Measurements from ENCODE around the gene POLRMT.

Gene POLRMT

DNA sequence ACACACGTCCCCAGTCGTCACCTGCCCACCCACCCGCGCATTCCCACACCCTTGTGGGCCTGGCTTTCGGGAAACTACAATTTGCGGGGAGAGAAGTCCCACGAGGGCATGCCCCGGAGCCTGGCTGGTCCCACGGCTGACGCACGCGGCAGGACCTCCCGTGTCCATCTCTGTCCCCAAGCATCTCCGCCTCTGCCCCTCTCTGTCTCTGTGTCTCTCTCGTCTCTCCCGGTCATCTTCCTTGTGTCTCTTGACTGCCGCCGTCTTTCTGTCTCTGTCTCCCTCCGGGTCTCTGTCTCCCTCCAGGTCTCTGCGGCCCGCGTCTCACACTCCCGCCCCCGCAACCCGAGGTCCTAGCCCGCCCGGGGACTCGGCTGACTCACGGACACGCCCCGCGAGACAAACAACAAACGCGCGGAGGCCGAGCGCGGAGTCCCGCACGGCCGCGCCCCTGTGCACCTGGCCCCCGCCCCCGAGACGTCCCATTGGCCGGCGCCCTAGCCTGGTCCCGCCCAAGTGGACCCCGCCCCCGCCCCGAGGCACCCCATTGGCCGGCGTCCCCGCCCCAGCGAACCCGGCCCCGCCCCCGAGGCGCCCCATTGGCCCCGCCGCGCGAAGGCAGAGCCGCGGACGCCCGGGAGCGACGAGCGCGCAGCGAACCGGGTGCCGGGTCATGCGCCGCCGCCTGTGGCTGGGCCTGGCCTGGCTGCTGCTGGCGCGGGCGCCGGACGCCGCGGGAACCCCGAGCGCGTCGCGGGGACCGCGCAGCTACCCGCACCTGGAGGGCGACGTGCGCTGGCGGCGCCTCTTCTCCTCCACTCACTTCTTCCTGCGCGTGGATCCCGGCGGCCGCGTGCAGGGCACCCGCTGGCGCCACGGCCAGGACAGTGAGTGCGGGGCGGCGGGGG lies 6.2 kb upstream of the POLRMT start, which contains the start of gene FGF22:
Gene FGF22, plus strand, starts transcription at position 627 of the 908 bp plus-strand sequence. Its CDS starts 47 bp downstream, at position 674.
- ChIA-PET CTCF (no interaction called here), POLR2A (no interaction called here)
- TF ChIP-seq NFRKB (IDR thresholded peaks at IDR 0.05) = no peak
- 0 out of 2 replicates have a peak, but pooled peaks have one; percentile 5 for TF ChIP-seq L3MBTL2 (conservative IDR thresholded peaks at IDR 0.05)
- DNase-seq (ENCODE audit: extremely low spot score) = peak; percentile 97

DNA sequence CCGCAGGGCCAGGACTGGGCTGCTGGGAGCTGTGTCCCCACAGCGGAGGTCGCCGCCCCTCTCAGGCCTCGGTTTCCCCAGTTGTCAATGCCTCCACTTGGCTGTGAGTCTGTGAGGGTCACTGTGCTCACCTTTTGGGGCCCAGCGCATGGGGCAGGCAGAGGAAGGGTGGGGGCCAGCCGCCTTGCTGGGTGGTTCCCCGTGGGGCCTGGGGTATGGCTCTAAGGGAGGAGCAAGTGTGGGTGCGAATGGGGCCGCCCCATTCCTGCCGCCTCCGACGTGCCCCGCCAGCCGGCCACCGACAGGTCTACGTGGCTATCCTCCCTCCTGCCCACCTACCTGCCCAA lies 5.5 kb upstream of the POLRMT start:
- ChIA-PET CTCF (no interaction called here), POLR2A (no interaction called here)
- no peak for DNase-seq (ENCODE audit: extremely low spot score)
- TF ChIP-seq FOXK2 (IDR thresholded peaks at IDR 0.05) (no peak), ARNT (IDR thresholded peaks at IDR 0.05) (no peak), FOXA1 (IDR thresholded peaks at IDR 0.05) (no peak), NFRKB (IDR thresholded peaks at IDR 0.05) (no peak), BHLHE40 (IDR thresholded peaks at IDR 0.05; ENCODE audit: borderline replicate concordance) (no peak), TARDBP (IDR thresholded peaks at IDR 0.05) (no peak), CTBP1 (IDR thresholded peaks at IDR 0.05; ENCODE audit: borderline replicate concordance) (no peak), SUZ12 (IDR thresholded peaks at IDR 0.05) (no peak), L3MBTL2 (conservative IDR thresholded peaks at IDR 0.05) (no peak)

- ChIA-PET POLR2A (interaction anchor here (0.7 to 2.2 kb wide), 3 partner anchors 10 to 61 kb away, joined by 3 to 8 read pairs (median 3); partner anchors contain the start of gene RNF126), CTCF (no interaction called here)
- TF ChIP-seq FOXM1 (IDR thresholded peaks at IDR 0.05; ENCODE audit: borderline replicate concordance) (no peak), SUZ12 (IDR thresholded peaks at IDR 0.05) (no peak), PKNOX1 (IDR thresholded peaks at IDR 0.05) (no peak), SP1 (IDR thresholded peaks at IDR 0.05) (no peak), TARDBP (IDR thresholded peaks at IDR 0.05) (no peak), FOXA1 (IDR thresholded peaks at IDR 0.05) (no peak), FOXK2 (IDR thresholded peaks at IDR 0.05) (no peak), LEF1 (IDR thresholded peaks at IDR 0.05; ENCODE audit: borderline replicate concordance) (no peak), CTBP1 (IDR thresholded peaks at IDR 0.05; ENCODE audit: borderline replicate concordance) (no peak), ARNT (IDR thresholded peaks at IDR 0.05) (no peak), ZNF384 (IDR thresholded peaks at IDR 0.05) (no peak)
- DNase-seq (ENCODE audit: extremely low spot score) = no peak
Measured at GRCh38 chr19:634975-635652, 1.8 kb upstream of the POLRMT start.

- peak; percentile 89 for TF ChIP-seq ZNF384 (IDR thresholded peaks at IDR 0.05)
- TF ChIP-seq HDGF (IDR thresholded peaks at IDR 0.05; ENCODE audit: borderline replicate concordance) = no peak
- no peak for TF ChIP-seq FOXA1 (IDR thresholded peaks at IDR 0.05)
- no peak for TF ChIP-seq FOXM1 (IDR thresholded peaks at IDR 0.05; ENCODE audit: borderline replicate concordance)
- POLR2A ChIA-PET = interaction anchor here (0.7 to 2.2 kb wide), 5 partner anchors 9 to 173 kb away, joined by 3 to 8 read pairs (median 3); partner anchors contain the start of gene RNF126
- DNase-seq (ENCODE audit: extremely low spot score) = no peak
- CTCF ChIA-PET = no interaction called here
Measured at GRCh38 chr19:633786-634639, 676 bp upstream of the POLRMT start.

- CTCF ChIA-PET = no interaction called here
- peak; percentile 68 for DNase-seq (ENCODE audit: extremely low spot score)
Measured at GRCh38 chr19:632579-633067, 714 bp downstream of the POLRMT start.

More at GRCh38 chr19:632579-633067, 714 bp downstream of the POLRMT start:
- POLR2A ChIA-PET = no interaction called here
- TF ChIP-seq NFRKB (IDR thresholded peaks at IDR 0.05) (no peak), TARDBP (IDR thresholded peaks at IDR 0.05) (no peak), BHLHE40 (IDR thresholded peaks at IDR 0.05; ENCODE audit: borderline replicate concordance) (no peak), FOXA1 (IDR thresholded peaks at IDR 0.05) (no peak), FOXK2 (IDR thresholded peaks at IDR 0.05) (no peak), LEF1 (IDR thresholded peaks at IDR 0.05; ENCODE audit: borderline replicate concordance) (no peak), FOXM1 (IDR thresholded peaks at IDR 0.05; ENCODE audit: borderline replicate concordance) (no peak), CTBP1 (IDR thresholded peaks at IDR 0.05; ENCODE audit: borderline replicate concordance) (no peak), ELF4 (IDR thresholded peaks at IDR 0.05) (no peak), SUZ12 (IDR thresholded peaks at IDR 0.05) (no peak), HDGF (IDR thresholded peaks at IDR 0.05; ENCODE audit: borderline replicate concordance) (no peak), PKNOX1 (IDR thresholded peaks at IDR 0.05) (no peak), ZNF384 (IDR thresholded peaks at IDR 0.05) (no peak), ARNT (IDR thresholded peaks at IDR 0.05) (no peak), SP1 (IDR thresholded peaks at IDR 0.05) (no peak), L3MBTL2 (conservative IDR thresholded peaks at IDR 0.05) (no peak)

Data from HEK293T (cell line).